Measurements from ENCODE around the gene HDAC11. TPM values are rescaled to one million over a fixed set of nuclear protein-coding genes. Genes with fewer than 3 reads are reported as not detected.

The HDAC11 gene
- total RNA-seq, 4 donors from 2014 or later, result 7.4 to 20.6 (median 11.7) TPM

DNA sequence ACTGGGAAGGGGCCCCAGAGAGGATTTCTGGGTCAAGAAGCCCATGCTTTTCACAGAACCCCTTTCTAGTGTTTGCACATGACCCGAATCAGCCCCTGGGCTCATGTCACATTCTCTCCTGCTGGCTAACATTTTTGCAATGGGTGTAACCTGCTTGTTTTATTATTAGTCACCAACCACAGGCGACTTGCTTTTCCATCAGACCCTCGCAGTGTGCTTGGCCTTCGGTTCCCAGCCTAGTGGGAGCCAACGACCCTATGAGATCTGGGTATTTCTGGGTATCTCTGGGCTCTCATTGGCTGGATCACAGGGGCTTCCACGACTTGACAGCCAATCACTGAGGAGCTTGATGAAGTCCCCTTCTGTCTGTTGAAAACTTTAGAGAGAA lies 57.8 kb downstream of the HDAC11 start:
- H3K36me3 ChIP-seq, result no peaks in the 10 kb centered on the region
- no peaks in the 10 kb centered on the region for H3K27me3 ChIP-seq
- H3K9me3 ChIP-seq, result no peaks in the 10 kb centered on the region
- intact Hi-C loops (cut with DNase I; ENCODE audit: low total_unique reads), result no loop called here
- TF ChIP-seq POLR2A (IDR thresholded peaks at IDR 0.05) (no peak), CTCF (IDR thresholded peaks at IDR 0.05) (no peak)
- no peaks in the 10 kb centered on the region for H3K4me1 ChIP-seq
- H3K27ac ChIP-seq, result peak overlapping the region in 1 of 2 donors; percentile 18
- no peak for DNase-seq
- no peak overlapping the region for H3K4me3 ChIP-seq

- no peaks in the 10 kb centered on the region for H3K36me3 ChIP-seq
- H3K27ac ChIP-seq, result peak overlapping the region; percentile 18 to 54
- no peak overlapping the region for H3K4me3 ChIP-seq
- H3K9me3 ChIP-seq, result no peaks in the 10 kb centered on the region
- no peaks in the 10 kb centered on the region for H3K4me1 ChIP-seq
- no peaks in the 10 kb centered on the region for H3K27me3 ChIP-seq
- peak in 1 of 2 donors; percentile 11 for DNase-seq
- no peak for TF ChIP-seq POLR2A (IDR thresholded peaks at IDR 0.05)
- no peak for TF ChIP-seq CTCF (IDR thresholded peaks at IDR 0.05)
- intact Hi-C loops (cut with DNase I; ENCODE audit: low total_unique reads), result no loop called here
These were observed 58.6 kb downstream of the HDAC11 start for GRCh38 chr3:13538520-13539291.

GRCh38 chr3:13539292-13539638 lies 59.2 kb downstream of the HDAC11 start:
- no peak for DNase-seq
- Histone ChIP-seq H3K9me3 (no peaks in the 10 kb centered on the region), H3K27ac (peak overlapping the region in 1 of 2 donors; percentile 54), H3K27me3 (no peaks in the 10 kb centered on the region), H3K4me3 (no peak overlapping the region), H3K36me3 (no peaks in the 10 kb centered on the region), H3K4me1 (no peaks in the 10 kb centered on the region)
- TF ChIP-seq CTCF (IDR thresholded peaks at IDR 0.05) (no peak), POLR2A (IDR thresholded peaks at IDR 0.05) (no peak)
- intact Hi-C loops (cut with DNase I; ENCODE audit: low total_unique reads), result no loop called here

DNA sequence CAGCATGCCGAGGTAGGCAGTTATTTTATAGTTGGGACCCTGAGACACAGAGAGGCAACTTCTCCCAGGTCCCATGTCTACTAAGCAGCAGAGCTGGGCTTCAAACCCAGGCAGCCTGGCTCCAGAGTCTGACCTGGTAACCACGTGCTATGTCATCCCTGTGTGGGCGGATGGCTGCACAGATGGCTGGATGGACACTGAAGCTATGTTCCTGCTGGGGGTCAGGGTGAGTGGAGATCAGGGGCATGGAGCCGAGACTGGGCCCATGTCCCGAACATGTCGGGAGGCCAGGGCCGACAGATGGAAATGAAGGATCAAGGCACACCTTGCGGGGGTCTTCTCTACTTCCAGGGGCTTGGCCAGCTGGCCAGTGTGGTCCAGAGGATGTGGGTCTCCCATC lies 59.6 kb downstream of the HDAC11 start:
- DNase-seq, result no peak
- no peak overlapping the region for H3K4me3 ChIP-seq
- no peaks in the 10 kb centered on the region for H3K4me1 ChIP-seq
- TF ChIP-seq CTCF (IDR thresholded peaks at IDR 0.05) (no peak), POLR2A (IDR thresholded peaks at IDR 0.05) (no peak)
- H3K27ac ChIP-seq, result peak overlapping the region; percentile 52 to 54
- no peaks in the 10 kb centered on the region for H3K27me3 ChIP-seq
- H3K36me3 ChIP-seq, result no peaks in the 10 kb centered on the region
- intact Hi-C loops (cut with DNase I; ENCODE audit: low total_unique reads), result no loop called here
- no peaks in the 10 kb centered on the region for H3K9me3 ChIP-seq

DNA sequence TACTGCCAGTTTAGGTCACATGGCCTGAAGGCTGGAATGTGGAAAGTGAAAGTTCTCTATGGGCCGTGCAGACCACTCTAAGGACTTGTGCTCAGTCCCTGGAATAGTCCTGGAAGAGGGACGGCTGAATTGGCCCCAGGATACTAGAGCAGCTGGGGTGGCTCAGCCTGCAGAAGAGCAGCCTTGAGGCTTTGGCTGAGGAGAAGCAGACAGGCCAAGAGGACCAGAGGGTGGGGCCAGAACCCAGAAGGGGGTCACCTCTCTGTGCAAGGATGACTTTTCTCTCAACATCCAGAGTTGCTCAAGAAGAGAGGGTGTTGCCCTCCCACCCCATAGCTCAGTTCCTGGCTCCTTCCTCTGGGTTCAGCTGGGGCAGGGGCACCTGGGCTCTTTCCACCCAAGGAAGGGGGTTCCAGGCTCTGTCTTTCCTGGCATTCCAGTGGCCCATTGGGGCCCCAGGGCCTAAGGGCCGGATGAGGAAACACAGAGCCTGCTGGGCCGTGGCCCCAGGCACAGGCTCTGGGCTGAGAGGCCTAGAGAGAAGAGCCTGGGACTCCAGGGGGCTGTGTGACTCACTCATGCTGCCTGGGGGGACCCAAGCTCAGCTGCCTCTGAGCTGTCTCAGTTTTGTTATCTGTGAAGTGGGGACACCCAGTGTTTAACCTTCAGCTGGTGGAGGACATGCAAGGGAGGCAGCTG lies 60.3 kb downstream of the HDAC11 start:
- TF ChIP-seq POLR2A (IDR thresholded peaks at IDR 0.05) (no peak), CTCF (IDR thresholded peaks at IDR 0.05) (no peak)
- intact Hi-C loops (cut with DNase I; ENCODE audit: low total_unique reads), result no loop called here
- H3K36me3 ChIP-seq, result no peaks in the 10 kb centered on the region
- no peak overlapping the region for H3K4me3 ChIP-seq
- peak in 1 of 2 donors; percentile 60 for DNase-seq
- no peaks in the 10 kb centered on the region for H3K27me3 ChIP-seq
- no peaks in the 10 kb centered on the region for H3K4me1 ChIP-seq
- peak overlapping the region; percentile 52 to 54 for H3K27ac ChIP-seq
- no peaks in the 10 kb centered on the region for H3K9me3 ChIP-seq

Data from uterus (tissue), 4 donors.